ENCODE data around the gene ZMIZ1.

Gene ZMIZ1

DNA sequence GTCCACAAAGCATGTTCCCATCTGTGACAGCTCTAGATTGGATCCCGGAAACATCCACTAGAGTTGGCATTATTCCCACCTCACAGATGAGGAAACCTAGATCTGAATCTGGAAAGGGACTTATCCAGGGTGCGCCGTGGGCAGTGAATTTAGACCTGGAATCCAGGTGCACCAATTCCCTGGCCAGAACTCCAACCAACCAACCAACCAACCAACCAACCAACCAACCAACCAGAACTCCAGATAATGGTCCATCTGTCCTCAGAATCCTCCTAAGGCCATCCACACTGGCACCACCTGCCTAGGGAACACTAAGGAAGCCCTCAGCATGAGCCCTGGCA lies 42.0 kb upstream of the ZMIZ1 start:
- TF ChIP-seq ZNF274 (IDR thresholded peaks at IDR 0.05; ENCODE audit: low read depth, low read length) (no peak), YY1 (IDR thresholded peaks at IDR 0.05; ENCODE audit: insufficient read depth, insufficient read length) (no peak), SUZ12 (IDR thresholded peaks at IDR 0.05; ENCODE audit: extremely low read depth, insufficient read depth, insufficient read length) (no peak)
- peaks cover 13% of the 10 kb centered on the region for H3K4me1 ChIP-seq (ENCODE audit: insufficient read depth, insufficient read length)
- no peaks in the 10 kb centered on the region; the same call in 1 of the 2 replicates for H3K9me3 ChIP-seq (ENCODE audit: insufficient read depth, low read length)
- H3K9ac ChIP-seq (ENCODE audit: insufficient read length, low read depth): no peak overlapping the region
- no peak for DNase-seq (ENCODE audit: low read depth, low spot score)
- H3K27me3 ChIP-seq (ENCODE audit: insufficient read depth, insufficient read length): peaks cover 12% of the 10 kb centered on the region
- no peaks in the 10 kb centered on the region for H3K36me3 ChIP-seq (ENCODE audit: insufficient read depth, insufficient read length, low read length)
- no peak overlapping the region for H3K4me3 ChIP-seq (ENCODE audit: insufficient read length, low read depth)

DNA sequence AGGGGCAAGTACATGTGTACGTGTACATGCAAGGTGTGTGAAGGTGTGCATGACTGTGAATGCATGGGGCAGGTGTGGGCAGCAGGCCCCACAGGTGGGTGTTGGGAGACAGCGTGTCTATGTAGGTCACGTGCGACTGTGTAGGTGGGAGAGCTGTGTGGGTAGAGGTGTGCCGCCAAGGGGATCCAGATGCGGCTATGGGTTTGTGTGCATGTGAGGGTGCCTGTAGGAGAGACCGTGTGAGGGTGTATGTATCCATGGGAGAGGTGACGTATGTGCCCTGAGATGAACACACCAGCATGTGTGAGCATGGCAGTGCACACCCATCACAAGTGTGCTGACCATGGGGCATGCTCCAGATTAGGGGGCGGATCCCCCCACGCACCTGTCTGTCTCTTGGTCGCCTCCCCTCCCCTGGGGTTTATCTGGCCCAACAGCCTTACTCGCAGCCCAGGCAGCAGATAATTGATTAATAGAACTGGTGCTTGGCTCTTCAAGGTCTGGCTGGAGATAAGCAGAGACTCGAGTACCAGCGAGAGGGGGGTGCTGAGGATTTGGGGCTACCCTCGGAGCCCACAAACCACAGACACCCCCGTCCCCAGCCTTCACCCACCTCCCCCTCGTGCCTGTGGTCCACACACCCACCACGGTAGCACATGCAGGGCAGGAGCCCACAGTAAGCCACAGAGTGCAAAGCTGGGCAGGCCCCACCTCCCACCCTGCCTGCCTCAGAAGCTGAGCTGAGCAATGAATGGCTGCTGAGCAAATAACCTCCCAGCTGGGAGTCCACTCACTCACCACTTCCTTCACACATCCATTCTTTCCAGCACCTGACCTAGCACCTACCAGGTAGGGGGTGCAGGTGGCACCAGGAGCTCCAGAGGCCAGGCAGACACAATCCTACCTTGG lies 41.4 kb upstream of the ZMIZ1 start:
- Histone ChIP-seq H3K27me3 (ENCODE audit: insufficient read depth, insufficient read length) (peaks cover 12% of the 10 kb centered on the region), H3K4me1 (ENCODE audit: insufficient read depth, insufficient read length) (peaks cover 13% of the 10 kb centered on the region), H3K4me3 (ENCODE audit: insufficient read length, low read depth) (no peak overlapping the region), H3K9me3 (ENCODE audit: insufficient read depth, low read length) (no peaks in the 10 kb centered on the region; the same call in 1 of the 2 replicates), H3K36me3 (ENCODE audit: insufficient read depth, insufficient read length, low read length) (no peaks in the 10 kb centered on the region), H3K9ac (ENCODE audit: insufficient read length, low read depth) (no peak overlapping the region)
- DNase-seq (ENCODE audit: low read depth, low spot score): no peak
- TF ChIP-seq SUZ12 (IDR thresholded peaks at IDR 0.05; ENCODE audit: extremely low read depth, insufficient read depth, insufficient read length) (no peak), ZNF274 (IDR thresholded peaks at IDR 0.05; ENCODE audit: low read depth, low read length) (no peak), YY1 (IDR thresholded peaks at IDR 0.05; ENCODE audit: insufficient read depth, insufficient read length) (no peak)

DNA sequence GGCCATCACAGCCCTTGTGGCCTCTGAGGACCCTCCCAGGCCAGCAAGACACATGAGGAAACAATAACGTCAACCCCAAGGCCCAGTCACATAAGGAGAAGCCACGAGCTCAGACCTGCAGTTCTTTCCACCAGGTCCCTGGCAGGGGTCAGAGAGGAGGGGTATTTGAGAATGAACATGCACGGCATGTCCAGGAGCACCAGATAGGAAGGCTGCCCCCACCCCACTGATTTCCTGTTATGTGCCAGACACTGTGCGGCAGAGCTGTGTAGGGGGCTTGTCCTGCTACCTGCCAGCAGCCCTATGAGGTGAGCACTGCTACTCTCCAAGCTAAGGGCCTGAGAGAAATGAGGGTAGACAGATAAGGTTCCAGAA lies 40.7 kb upstream of the ZMIZ1 start:
- H3K9me3 ChIP-seq (ENCODE audit: insufficient read depth, low read length): no peaks in the 10 kb centered on the region
- peaks cover 12% of the 10 kb centered on the region for H3K27me3 ChIP-seq (ENCODE audit: insufficient read depth, insufficient read length)
- peaks cover 11% of the 10 kb centered on the region for H3K4me1 ChIP-seq (ENCODE audit: insufficient read depth, insufficient read length)
- H3K9ac ChIP-seq (ENCODE audit: insufficient read length, low read depth): no peak overlapping the region
- no peak for DNase-seq (ENCODE audit: low read depth, low spot score)
- no peaks in the 10 kb centered on the region for H3K36me3 ChIP-seq (ENCODE audit: insufficient read depth, insufficient read length, low read length)
- no peak for TF ChIP-seq SUZ12 (IDR thresholded peaks at IDR 0.05; ENCODE audit: extremely low read depth, insufficient read depth, insufficient read length)
- TF ChIP-seq YY1 (IDR thresholded peaks at IDR 0.05; ENCODE audit: insufficient read depth, insufficient read length): no peak
- H3K4me3 ChIP-seq (ENCODE audit: insufficient read length, low read depth): no peak overlapping the region

DNA sequence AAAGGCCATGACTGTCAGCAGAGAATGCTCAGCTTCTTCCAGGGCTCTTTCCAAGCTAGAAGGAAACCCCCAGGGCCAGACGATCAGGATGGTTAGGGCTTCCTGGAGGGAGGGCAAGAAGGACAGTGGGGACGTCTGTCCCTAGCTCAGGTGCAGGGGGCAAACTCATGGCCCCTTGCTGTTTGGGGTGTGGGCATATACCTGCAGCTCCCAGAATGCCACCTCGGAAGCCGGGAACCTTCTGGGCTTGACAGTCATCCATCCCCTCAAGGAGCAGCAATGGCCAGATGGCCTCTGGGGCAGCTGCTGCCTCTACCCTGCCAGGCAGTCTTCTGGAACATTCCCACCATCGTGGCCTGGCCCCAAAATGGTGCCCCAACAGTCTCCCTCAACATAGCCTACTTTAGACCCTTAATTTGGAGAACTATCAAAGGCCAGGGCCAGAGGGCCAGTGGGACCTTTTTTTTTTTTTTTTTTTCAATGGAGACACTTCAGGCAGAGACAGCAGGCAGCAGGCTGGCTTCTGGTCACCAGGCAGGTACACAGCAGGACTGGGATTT lies 40.2 kb upstream of the ZMIZ1 start:
- no peak overlapping the region for H3K9ac ChIP-seq (ENCODE audit: insufficient read length, low read depth)
- H3K9me3 ChIP-seq (ENCODE audit: insufficient read depth, low read length): no peaks in the 10 kb centered on the region
- peaks cover 12% of the 10 kb centered on the region for H3K27me3 ChIP-seq (ENCODE audit: insufficient read depth, insufficient read length)
- no peak for DNase-seq (ENCODE audit: low read depth, low spot score)
- H3K4me3 ChIP-seq (ENCODE audit: insufficient read length, low read depth): no peak overlapping the region
- no peak for TF ChIP-seq SUZ12 (IDR thresholded peaks at IDR 0.05; ENCODE audit: extremely low read depth, insufficient read depth, insufficient read length)
- no peak for TF ChIP-seq ZNF274 (IDR thresholded peaks at IDR 0.05; ENCODE audit: low read depth, low read length)
- TF ChIP-seq YY1 (IDR thresholded peaks at IDR 0.05; ENCODE audit: insufficient read depth, insufficient read length): no peak
- H3K36me3 ChIP-seq (ENCODE audit: insufficient read depth, insufficient read length, low read length): no peaks in the 10 kb centered on the region
- peaks cover 11% of the 10 kb centered on the region for H3K4me1 ChIP-seq (ENCODE audit: insufficient read depth, insufficient read length)

DNA sequence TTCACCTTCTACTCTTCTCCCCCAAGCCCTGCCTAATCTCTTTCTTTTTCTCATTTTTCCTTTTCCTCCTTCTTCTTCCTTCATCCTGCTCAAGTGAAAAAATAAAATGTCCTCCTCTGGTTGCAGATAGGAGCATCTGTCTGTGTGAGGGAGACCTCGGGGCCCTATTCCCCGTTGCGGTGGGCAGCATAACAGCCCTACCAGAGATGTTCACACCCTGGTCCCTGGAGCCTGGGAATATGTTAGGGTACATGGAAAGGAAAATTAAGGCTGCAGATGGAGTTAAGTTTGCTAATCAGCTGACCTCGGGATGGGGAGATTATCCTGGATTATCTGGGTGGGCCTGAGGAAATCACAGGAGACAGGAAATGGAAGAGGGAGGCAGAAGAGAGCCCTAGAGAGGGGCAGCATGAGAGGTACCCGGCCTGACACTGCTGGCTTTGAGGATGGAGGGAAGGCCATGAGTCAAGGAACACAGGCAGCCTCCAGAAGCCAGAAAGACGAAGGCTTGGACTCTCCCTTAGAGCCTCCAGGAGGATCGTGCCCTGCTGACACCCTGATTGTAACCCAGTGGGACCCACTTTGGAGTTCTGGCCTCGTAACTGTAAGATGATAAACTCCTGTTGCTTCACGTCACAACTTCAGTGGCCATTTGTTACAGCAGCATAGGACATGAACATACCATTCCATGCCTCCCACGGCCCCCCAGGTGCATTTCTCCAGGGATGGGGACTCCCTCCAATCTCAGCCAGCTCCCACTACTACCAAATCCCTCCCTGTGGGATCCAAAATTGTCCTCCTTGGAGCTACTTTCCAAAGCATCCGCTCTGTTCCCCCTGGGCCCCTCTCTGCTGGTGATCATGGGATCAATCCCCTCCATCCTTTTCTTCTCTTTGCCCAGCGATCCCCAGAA lies 39.0 kb upstream of the ZMIZ1 start:
- Histone ChIP-seq H3K4me1 (ENCODE audit: insufficient read depth, insufficient read length) (peaks cover 8% of the 10 kb centered on the region), H3K9ac (ENCODE audit: insufficient read length, low read depth) (no peak overlapping the region), H3K36me3 (ENCODE audit: insufficient read depth, insufficient read length, low read length) (no peaks in the 10 kb centered on the region), H3K9me3 (ENCODE audit: insufficient read depth, low read length) (no peaks in the 10 kb centered on the region), H3K27me3 (ENCODE audit: insufficient read depth, insufficient read length) (peaks cover 12% of the 10 kb centered on the region), H3K4me3 (ENCODE audit: insufficient read length, low read depth) (no peak overlapping the region)
- TF ChIP-seq ZNF274 (IDR thresholded peaks at IDR 0.05; ENCODE audit: low read depth, low read length) (no peak), YY1 (IDR thresholded peaks at IDR 0.05; ENCODE audit: insufficient read depth, insufficient read length) (no peak), SUZ12 (IDR thresholded peaks at IDR 0.05; ENCODE audit: extremely low read depth, insufficient read depth, insufficient read length) (no peak)
- no peak for DNase-seq (ENCODE audit: low read depth, low spot score)

DNA sequence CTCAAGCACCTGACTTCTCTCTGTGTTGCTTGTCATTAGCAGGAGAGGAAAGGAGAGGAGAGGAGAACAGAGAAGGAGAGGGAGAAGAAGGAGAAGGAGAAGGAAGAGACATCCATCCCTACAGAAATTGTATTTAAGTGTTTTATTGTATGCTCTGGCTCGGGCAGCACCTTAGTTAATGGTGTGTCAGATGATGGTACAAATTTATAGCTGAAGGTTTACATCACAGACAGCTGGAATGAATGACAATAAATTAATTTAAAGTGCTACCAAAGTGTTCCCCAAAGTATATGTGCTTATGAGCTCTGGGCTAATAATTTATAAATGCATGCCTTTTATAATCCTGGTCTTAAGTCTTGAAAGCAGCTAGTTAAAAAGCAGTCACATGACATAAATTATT lies 38.1 kb upstream of the ZMIZ1 start:
- no peaks in the 10 kb centered on the region for H3K36me3 ChIP-seq (ENCODE audit: insufficient read depth, insufficient read length, low read length)
- no peak for TF ChIP-seq SUZ12 (IDR thresholded peaks at IDR 0.05; ENCODE audit: extremely low read depth, insufficient read depth, insufficient read length)
- TF ChIP-seq YY1 (IDR thresholded peaks at IDR 0.05; ENCODE audit: insufficient read depth, insufficient read length): no peak
- no peak for TF ChIP-seq ZNF274 (IDR thresholded peaks at IDR 0.05; ENCODE audit: low read depth, low read length)
- H3K4me3 ChIP-seq (ENCODE audit: insufficient read length, low read depth): no peak overlapping the region
- H3K4me1 ChIP-seq (ENCODE audit: insufficient read depth, insufficient read length): peaks cover 2% of the 10 kb centered on the region
- no peaks in the 10 kb centered on the region for H3K9me3 ChIP-seq (ENCODE audit: insufficient read depth, low read length)
- peaks cover 12% of the 10 kb centered on the region for H3K27me3 ChIP-seq (ENCODE audit: insufficient read depth, insufficient read length)
- H3K9ac ChIP-seq (ENCODE audit: insufficient read length, low read depth): no peak overlapping the region
- no peak for DNase-seq (ENCODE audit: low read depth, low spot score)

DNA sequence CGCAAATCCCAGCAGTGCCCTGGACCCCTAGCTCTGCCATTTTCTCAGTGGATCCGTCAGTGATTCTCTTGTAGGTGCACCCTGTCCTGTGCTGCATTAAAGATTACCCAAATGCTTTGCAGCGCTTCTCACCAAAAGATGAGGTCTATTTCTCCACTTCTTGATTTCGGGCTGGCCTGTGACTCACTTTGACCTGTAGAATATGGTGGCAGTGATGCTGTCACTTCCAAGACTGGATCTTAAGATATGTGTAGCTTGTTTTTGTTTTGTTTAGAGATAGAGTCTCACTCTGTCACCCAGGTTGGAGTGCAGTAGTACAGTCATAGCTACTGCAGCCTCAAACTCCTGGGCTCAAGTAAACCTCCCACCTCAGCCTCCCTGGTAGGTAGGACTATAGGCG lies 37.0 kb upstream of the ZMIZ1 start:
- H3K27me3 ChIP-seq (ENCODE audit: insufficient read depth, insufficient read length): peaks cover 12% of the 10 kb centered on the region

More for the DNA sequence above, 37.0 kb upstream of the ZMIZ1 start:
- no peak overlapping the region for H3K4me3 ChIP-seq (ENCODE audit: insufficient read length, low read depth)
- no peak overlapping the region for H3K9ac ChIP-seq (ENCODE audit: insufficient read length, low read depth)
- H3K36me3 ChIP-seq (ENCODE audit: insufficient read depth, insufficient read length, low read length): no peaks in the 10 kb centered on the region
- DNase-seq (ENCODE audit: low read depth, low spot score): no peak
- H3K9me3 ChIP-seq (ENCODE audit: insufficient read depth, low read length): no peaks in the 10 kb centered on the region
- TF ChIP-seq SUZ12 (IDR thresholded peaks at IDR 0.05; ENCODE audit: extremely low read depth, insufficient read depth, insufficient read length) (no peak), ZNF274 (IDR thresholded peaks at IDR 0.05; ENCODE audit: low read depth, low read length) (no peak), YY1 (IDR thresholded peaks at IDR 0.05; ENCODE audit: insufficient read depth, insufficient read length) (no peak)
- peaks cover 2% of the 10 kb centered on the region for H3K4me1 ChIP-seq (ENCODE audit: insufficient read depth, insufficient read length)

Data from NT2/D1 (cell line).